Measurements from ENCODE around the gene JOSD2.

Gene JOSD2

GRCh38 chr19:50512999-50513745 lies 2.2 kb upstream of the JOSD2 start:
- DNase-seq = no peak

- DNase-seq = no peak
These were observed 1.4 kb upstream of the JOSD2 start for GRCh38 chr19:50512112-50512998.

- no peak for DNase-seq
These were observed 307 bp downstream of the JOSD2 start for GRCh38 chr19:50510700-50511068.

- DNase-seq = no peak
These were observed 795 bp downstream of the JOSD2 start for GRCh38 chr19:50510121-50510670.

GRCh38 chr19:50509366-50509765 lies 1.6 kb downstream of the JOSD2 start:
- DNase-seq = no peak

- no peak for DNase-seq
These were observed 2.2 kb downstream of the JOSD2 start for GRCh38 chr19:50508843-50509190.

- no peak for DNase-seq
These were observed 3.6 kb downstream of the JOSD2 start for GRCh38 chr19:50507376-50507775.

GRCh38 chr19:50506700-50507099 lies 4.3 kb downstream of the JOSD2 start:
- no peak for DNase-seq

GRCh38 chr19:50505856-50506611 lies 5.0 kb downstream of the JOSD2 start:
- DNase-seq = no peak

GRCh38 chr19:50501568-50502475 lies 9.2 kb downstream of the JOSD2 start:
- DNase-seq = no peak

GRCh38 chr19:50501186-50501567 lies 9.8 kb downstream of the JOSD2 start:
- DNase-seq = no peak

- DNase-seq = no peak
These were observed 10.2 kb downstream of the JOSD2 start for GRCh38 chr19:50500753-50501151.

GRCh38 chr19:50500060-50500752 lies 10.8 kb downstream of the JOSD2 start:
- DNase-seq = no peak

GRCh38 chr19:50498219-50499056 lies 12.6 kb downstream of the JOSD2 start:
- no peak for DNase-seq

- no peak for DNase-seq
These were observed 14.0 kb downstream of the JOSD2 start for GRCh38 chr19:50497022-50497405.

GRCh38 chr19:50496189-50497021 lies 14.6 kb downstream of the JOSD2 start:
- no peak for DNase-seq

GRCh38 chr19:50495020-50495531 lies 15.9 kb downstream of the JOSD2 start:
- no peak for DNase-seq

- no peak for DNase-seq
These were observed 16.6 kb downstream of the JOSD2 start for GRCh38 chr19:50494186-50495019.

All from activated naive CD4-positive, alpha-beta T cell treated with anti-CD3 and anti-CD28 coated beads, Interleukin-2, amount 50 U/mL, for 16 hours (primary cell).